Upper lobe of left lung (tissue), 4 donors: ENCODE results near the gene FOXN3.

Source experiments
- CTCF ChIP-seq, 6 experiments: fragments of 450-650 bp in 4 of 6; fragments of 200-600 bp in 2 of 6; sonication (generic) in 2 of 6; IDR thresholded peaks; one replicate each; pipeline ENCODE4 v1.5.1; 2016 to 2019; ENCODE audit warnings: antibody characterized with exemption in 6 of 6
- EP300 ChIP-seq, 4 donors: sonication (generic); formaldehyde crosslinking; IDR thresholded peaks; one replicate each; pipeline ENCODE4 v1.5.1; 2017; ENCODE audit warnings: antibody characterized with exemption in 4 of 4, control low read depth in 2 of 4
- POLR2A ChIP-seq, 4 donors: fragments of 450-650 bp; IDR thresholded peaks; one replicate each; pipeline ENCODE4 v1.5.1; 2016 to 2017; ENCODE audit warnings: antibody characterized with exemption in 4 of 4, mild to moderate bottlenecking in 2 of 4
- POLR2AphosphoS5 ChIP-seq, 2 donors: sonication (generic); formaldehyde crosslinking; IDR thresholded peaks; one replicate each; pipeline ENCODE4 v1.5.1; 2017; ENCODE audit warnings: antibody characterized with exemption in 2 of 2

DNA sequence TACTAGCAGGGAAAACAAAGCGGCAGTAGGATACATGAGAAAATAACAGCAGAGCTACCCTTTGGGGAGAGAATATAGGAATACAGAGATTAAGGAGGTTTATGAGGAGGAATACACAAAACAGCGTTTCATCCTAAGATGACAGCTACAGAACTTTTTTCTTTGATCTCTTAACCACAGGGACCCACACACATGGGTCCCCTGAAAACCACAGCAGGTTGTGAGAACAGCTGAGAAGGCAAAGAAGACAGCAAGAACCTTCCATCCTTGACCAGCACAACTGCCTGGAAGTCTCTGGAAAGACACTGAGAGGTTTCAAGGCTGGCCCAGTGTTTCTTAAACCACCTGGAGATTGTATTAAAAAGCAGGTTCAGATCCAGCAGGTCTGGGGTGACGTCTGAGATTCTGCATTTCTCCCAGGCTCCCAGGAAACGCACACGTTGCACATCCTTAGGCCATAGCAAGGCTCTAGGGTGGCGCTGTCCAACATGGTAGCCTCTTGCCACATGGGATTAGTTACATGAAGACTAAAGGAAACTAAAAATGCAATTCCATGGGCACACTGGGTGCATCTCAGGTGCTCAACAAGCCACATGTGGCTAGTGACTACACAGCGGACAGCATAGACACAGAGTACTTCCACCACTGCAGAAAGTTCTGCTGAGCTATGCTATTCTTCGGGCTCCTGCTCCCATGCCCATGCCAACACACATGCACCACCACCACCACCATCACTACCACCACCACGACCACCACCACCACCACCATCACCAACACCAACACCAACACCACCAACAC is 92.3 kb downstream of the FOXN3 start:
- no peak for TF ChIP-seq CTCF (IDR thresholded peaks at IDR 0.05)
- TF ChIP-seq POLR2A (IDR thresholded peaks at IDR 0.05), result no peak
- TF ChIP-seq POLR2AphosphoS5 (IDR thresholded peaks at IDR 0.05), result no peak
- TF ChIP-seq EP300 (IDR thresholded peaks at IDR 0.05), result no peak
